HCT116 (cell line): ENCODE results near the gene SERGEF. TPM values are rescaled to one million over a fixed set of nuclear protein-coding genes. Genes with fewer than 3 reads are reported as not detected.

ENCODE experiments used
- ATAC-seq: fragments of 200-7000 bp; cut with Tn5 transposase; 2 replicates; pipeline ENCODE4 v1.9.1; 2020; ENCODE audit warnings: mild to moderate bottlenecking, moderate library complexity
- BruUV-seq: library from RNA; stranded (reverse); fragments of 400-500 nt; replicated peaks from 2 replicates; lab custom pipeline; 2021; lab: Mats Ljungman, UMichigan
- CTCF ChIA-PET: fragments of 300-600 bp; sonication (Branson Sonifier 250); formaldehyde crosslinking; loops from one replicate; lab custom pipeline; 2021; ENCODE audit warnings: antibody characterized with exemption; lab: Charles Lee
- POLR2A ChIA-PET: fragments of 300-600, 350-600 bp; sonication (Branson Sonifier 250); formaldehyde crosslinking; loops from one replicate; lab custom pipeline; 2021; ENCODE audit warnings: antibody characterized with exemption; lab: Charles Lee
- RAD21 ChIA-PET, 2 experiments: fragments of 300-600 bp; sonication (Branson Sonifier 250); formaldehyde crosslinking; loops; one replicate each; lab custom pipeline; 2023; ENCODE audit warnings: low total read pairs in 2 of 2; ENCODE audit not compliant: uncharacterized antibody in 2 of 2, unreplicated experiment in 2 of 2, low non-redundant PET in 1 of 2; lab: Charles Lee
- DNase-seq: peaks from one replicate; pipeline ENCODE4 v3.0.0-alpha.2; 2010; ENCODE audit warnings: low read depth, low spot score
- H2AFZ ChIP-seq: fragments of 200-600 bp; shearing (Covaris generic), sonication (generic); 2 replicates; pipeline ENCODE4 v1.6.1; 2017; ENCODE audit warnings: low read depth, mixed run types, mixed read lengths, antibody characterized with exemption, low read length; ENCODE audit not compliant: poor library complexity, severe bottlenecking
- H3K27ac ChIP-seq: 2 replicates; pipeline ENCODE4 v1.5.1; 2012; ENCODE audit warnings: low read depth, low read length
- H3K27me3 ChIP-seq: fragments of 200-600 bp; sonication (generic); 2 replicates; pipeline ENCODE4 v1.6.1; 2016; ENCODE audit warnings: mixed run types, low read length, mixed read lengths; ENCODE audit not compliant: insufficient read depth
- H3K36me3 ChIP-seq, 2 experiments: fragments of 200-500 bp in 1 of 2; fragments of 200-600 bp in 1 of 2; sonication (Bioruptor generic) in 1 of 2; sonication (generic) in 1 of 2; 2 replicates each; pipeline versions ENCODE4 v1.5.1 to v1.6.1; 2014 to 2016; ENCODE audit warnings: low read length in 2 of 2, inconsistent platforms in 1 of 2, mixed read lengths in 1 of 2, mixed run types in 1 of 2; ENCODE audit not compliant: insufficient read depth in 2 of 2, control insufficient read depth in 1 of 2
- H3K4me1 ChIP-seq, 2 experiments: fragments of 200-600 bp in 1 of 2; sonication (generic) in 1 of 2; 2 replicates each; pipeline versions ENCODE4 v1.5.1 to v1.6.1; 2012 to 2017; ENCODE audit warnings: low read length in 2 of 2, inconsistent platforms in 1 of 2, mild to moderate bottlenecking in 1 of 2, mixed read lengths in 1 of 2, mixed run types in 1 of 2, moderate library complexity in 1 of 2; ENCODE audit not compliant: insufficient read depth in 2 of 2, control insufficient read depth in 1 of 2
- H3K4me2 ChIP-seq: fragments of 200-600 bp; sonication (generic); 2 replicates; pipeline ENCODE4 v1.6.1; 2017; ENCODE audit warnings: mixed run types, low read length, mixed read lengths
- H3K4me3 ChIP-seq, 2 experiments: fragments of 200-600 bp in 1 of 2; sonication (generic) in 1 of 2; replicated peaks in 1 of 2; 2 replicates each; pipeline ENCODE4 v1.5.1; 2011 to 2016; ENCODE audit warnings: low read length in 2 of 2, control low read depth in 1 of 2, low read depth in 1 of 2, mild to moderate bottlenecking in 1 of 2, mixed read lengths in 1 of 2, mixed run types in 1 of 2
- H3K79me2 ChIP-seq: fragments of 200-600 bp; sonication (generic); 2 replicates; pipeline ENCODE4 v1.6.1; 2017; ENCODE audit warnings: mild to moderate bottlenecking, mixed run types, low read length, moderate library complexity, mixed read lengths; ENCODE audit not compliant: insufficient read depth
- H3K9ac ChIP-seq: fragments of 200-600 bp; sonication (generic); 2 replicates; pipeline ENCODE4 v1.6.1; 2016; ENCODE audit warnings: low read length, mixed read lengths
- H3K9me2 ChIP-seq: fragments of 200-600 bp; sonication (generic), shearing (Covaris generic); 2 replicates; pipeline ENCODE4 v1.6.1; 2017; ENCODE audit warnings: mixed run types, mild to moderate bottlenecking, moderate library complexity; ENCODE audit not compliant: insufficient read depth
- H3K9me3 ChIP-seq, 2 experiments: fragments of 200-500 bp in 1 of 2; fragments of 200-600 bp in 1 of 2; sonication (Bioruptor generic) in 1 of 2; sonication (generic) in 1 of 2; 2 replicates each; pipeline ENCODE4 v1.6.1; 2014 to 2017; ENCODE audit warnings: low read length in 2 of 2, mixed read lengths in 2 of 2, inconsistent platforms in 1 of 2, low read depth in 1 of 2, mild to moderate bottlenecking in 1 of 2, mixed run types in 1 of 2, moderate library complexity in 1 of 2; ENCODE audit not compliant: control insufficient read depth in 1 of 2, insufficient read depth in 1 of 2
- H4K20me1 ChIP-seq: fragments of 200-600 bp; sonication (generic), shearing (Covaris generic); 2 replicates; pipeline ENCODE4 v1.6.1; 2017; ENCODE audit warnings: mixed run types, mild to moderate bottlenecking, moderate library complexity; ENCODE audit not compliant: insufficient read depth
- CBX3 ChIP-seq: IDR thresholded peaks from 2 replicates; pipeline ENCODE4 v1.6.1; 2012; ENCODE audit warnings: low read depth
- CEBPB ChIP-seq: IDR thresholded peaks from 2 replicates; pipeline ENCODE4 v1.6.1; 2012; ENCODE audit warnings: low read depth
- EGR1 ChIP-seq: IDR thresholded peaks from 2 replicates; pipeline ENCODE4 v1.6.1; 2012; ENCODE audit warnings: low read depth
- ELF1 ChIP-seq: IDR thresholded peaks from 2 replicates; pipeline ENCODE4 v1.6.1; 2012; ENCODE audit warnings: low read depth, borderline replicate concordance
- EZH2 ChIP-seq: fragments of 200-600 bp; sonication (generic); IDR thresholded peaks from 2 replicates; pipeline ENCODE4 v1.6.1; 2017; ENCODE audit warnings: antibody characterized with exemption, mixed run types
- FOSL1 ChIP-seq: IDR thresholded peaks from 2 replicates; pipeline ENCODE4 v1.6.1; 2012; ENCODE audit warnings: low read depth
- JUND ChIP-seq: IDR thresholded peaks from 2 replicates; pipeline ENCODE4 v1.6.1; 2012
- POLR2A ChIP-seq: IDR thresholded peaks from 2 replicates; pipeline ENCODE4 v1.7.0; 2011; ENCODE audit warnings: borderline replicate concordance; ENCODE audit not compliant: insufficient read depth, insufficient read length; ENCODE audit errors: extremely low read depth
- POLR2AphosphoS5 ChIP-seq: IDR thresholded peaks from 2 replicates; pipeline ENCODE4 v1.6.1; 2011; ENCODE audit warnings: mild to moderate bottlenecking, low read depth, low read length, moderate library complexity
- SIN3A ChIP-seq: IDR thresholded peaks from 2 replicates; pipeline ENCODE4 v1.6.1; 2012; ENCODE audit warnings: low read depth
- SP1 ChIP-seq: IDR thresholded peaks from 2 replicates; pipeline ENCODE4 v1.6.1; 2012; ENCODE audit warnings: low read depth
- SRF ChIP-seq: IDR thresholded peaks from 2 replicates; pipeline ENCODE4 v1.6.1; 2012; ENCODE audit warnings: low read depth
- YY1 ChIP-seq: IDR thresholded peaks from 2 replicates; pipeline ENCODE4 v1.6.1; 2011; ENCODE audit warnings: low read length, low read depth, moderate library complexity, mild to moderate bottlenecking; ENCODE audit not compliant: insufficient replicate concordance; ENCODE audit errors: extremely low read depth
- ZFX ChIP-seq: fragments of 450-650 bp; IDR thresholded peaks from 2 replicates; pipeline ENCODE4 v1.6.1; 2017
- ZNF274 ChIP-seq: fragments of 200-500 bp; sonication (Bioruptor generic); IDR thresholded peaks from 2 replicates; pipeline ENCODE4 v1.6.1; 2014; ENCODE audit warnings: mild to moderate bottlenecking, low read depth, low read length, inconsistent platforms
- intact Hi-C: fragments of 100-400 bp; cut with micrococcal nuclease; formaldehyde crosslinking; loops from 2 replicates; pipeline ENCODE4 v1.10.0; 2022
- total RNA-seq: library from RNA; stranded (reverse); gene quantifications from one replicate; pipeline ENCODE4 v1.2.1, GENCODE V29; 2021; ENCODE audit not compliant: unreplicated experiment
- TF ChIP-seq, protein P1 (sequence below): IDR thresholded peaks from 2 replicates; pipeline ENCODE4 v1.6.1; 2011; ENCODE audit warnings: mild to moderate bottlenecking, low read length, moderate library complexity; ENCODE audit not compliant: insufficient replicate concordance; ENCODE audit errors: extremely low read depth

The SERGEF gene
- total RNA-seq, 1 experiment from 2014 or later: 32.8 TPM

DNA sequence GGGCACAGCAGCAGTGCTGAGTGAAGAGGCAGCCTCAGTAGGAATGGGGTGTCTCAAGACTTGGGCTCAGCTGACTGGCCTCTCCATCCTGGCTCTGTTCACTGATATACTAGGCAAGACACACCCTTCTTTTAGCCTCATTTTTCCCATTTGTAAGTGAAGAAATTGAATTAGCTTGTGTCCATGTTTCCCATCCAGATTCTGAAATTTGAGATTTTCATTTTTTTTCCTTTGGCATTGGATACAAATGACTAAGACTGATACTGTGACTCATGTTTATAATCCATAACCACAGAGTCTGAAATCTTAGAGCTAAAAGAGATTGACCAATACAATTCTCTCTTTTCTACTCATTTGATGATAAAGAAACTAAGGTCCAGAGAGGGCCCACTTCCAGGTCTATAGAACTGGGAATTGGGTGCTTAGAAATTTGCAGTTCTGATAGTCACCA lies 167.4 kb downstream of the SERGEF start:
- BruUV-seq: no TSS peak
- DNase-seq: no peak
- Histone ChIP-seq H2AFZ (no peak overlapping the region), H3K9me3 (no peaks in the 10 kb centered on the region), H3K9ac (no peak overlapping the region), H3K27me3 (no peaks in the 10 kb centered on the region), H3K9me2 (no peaks in the 10 kb centered on the region), H3K27ac (no peak overlapping the region), H3K4me3 (no peak overlapping the region), H3K79me2 (no peaks in the 10 kb centered on the region)
- intact Hi-C loops: no loop called here
- ChIA-PET CTCF (interaction anchor here (1.1 kb wide), 2 partner anchors 79 to 114 kb away, joined by 3 read pairs; no protein-coding TSS in a partner anchor), POLR2A (no interaction called here)
- TF ChIP-seq JUND: peak; percentile 58
- TF ChIP-seq SIN3A: no peak
- no peak for TF ChIP-seq CBX3
- peak; percentile 46; the same call in 1 of the 2 replicates for TF ChIP-seq SP1
- TF ChIP-seq FOSL1: peak; percentile 76
- TF ChIP-seq, all 23 proteins: peak for 3
- RAD21 ChIA-PET: interaction anchor here in 1 of 2 experiments (0.6 kb wide), 1 partner anchor 108 kb away, joined by 4 read pairs; no protein-coding TSS in a partner anchor
- peaks cover 0 to 23% of the 10 kb centered on the region in 2 experiments; a peak in 2 of 4 replicates for H3K4me1 ChIP-seq
- H3K36me3 ChIP-seq: no peaks in the 10 kb centered on the region
- peak overlapping the region; percentile 52 for H3K4me2 ChIP-seq
- no peak; the same call in 1 of the 2 replicates for ATAC-seq
- H4K20me1 ChIP-seq: no peaks in the 10 kb centered on the region

DNA sequence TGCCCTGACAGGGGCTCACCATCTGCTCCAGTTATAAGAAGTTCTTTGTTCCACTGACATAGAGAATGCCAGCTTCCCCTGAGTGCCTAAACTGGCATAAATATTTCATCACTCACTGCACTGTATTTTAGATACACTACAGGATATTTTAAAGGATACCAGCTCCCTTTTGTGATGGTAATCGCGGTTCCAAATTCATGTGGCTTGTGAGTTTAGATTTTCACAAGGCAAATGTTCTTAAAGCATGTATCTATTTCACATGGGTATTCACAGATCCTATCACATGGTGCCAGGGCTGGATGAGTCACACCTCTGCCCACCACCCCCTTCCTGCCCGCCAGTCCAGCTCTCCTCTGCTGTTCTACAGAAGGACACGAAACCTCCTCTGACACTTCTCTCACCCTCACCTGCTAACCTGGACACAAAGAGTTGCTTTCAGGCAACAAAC lies 172.7 kb downstream of the SERGEF start:
- no peak overlapping the region for H3K9ac ChIP-seq
- no peak overlapping the region for H2AFZ ChIP-seq
- ATAC-seq: no peak
- H3K27me3 ChIP-seq: no peaks in the 10 kb centered on the region
- TF ChIP-seq POLR2AphosphoS5 (no peak), SRF (no peak), ZFX (no peak), EZH2 (no peak), CBX3 (no peak), YY1 (no peak), CEBPB (no peak), EGR1 (no peak), POLR2A (no peak), ELF1 (no peak), ZNF274 (no peak)
- TF ChIP-seq, protein P1, sequence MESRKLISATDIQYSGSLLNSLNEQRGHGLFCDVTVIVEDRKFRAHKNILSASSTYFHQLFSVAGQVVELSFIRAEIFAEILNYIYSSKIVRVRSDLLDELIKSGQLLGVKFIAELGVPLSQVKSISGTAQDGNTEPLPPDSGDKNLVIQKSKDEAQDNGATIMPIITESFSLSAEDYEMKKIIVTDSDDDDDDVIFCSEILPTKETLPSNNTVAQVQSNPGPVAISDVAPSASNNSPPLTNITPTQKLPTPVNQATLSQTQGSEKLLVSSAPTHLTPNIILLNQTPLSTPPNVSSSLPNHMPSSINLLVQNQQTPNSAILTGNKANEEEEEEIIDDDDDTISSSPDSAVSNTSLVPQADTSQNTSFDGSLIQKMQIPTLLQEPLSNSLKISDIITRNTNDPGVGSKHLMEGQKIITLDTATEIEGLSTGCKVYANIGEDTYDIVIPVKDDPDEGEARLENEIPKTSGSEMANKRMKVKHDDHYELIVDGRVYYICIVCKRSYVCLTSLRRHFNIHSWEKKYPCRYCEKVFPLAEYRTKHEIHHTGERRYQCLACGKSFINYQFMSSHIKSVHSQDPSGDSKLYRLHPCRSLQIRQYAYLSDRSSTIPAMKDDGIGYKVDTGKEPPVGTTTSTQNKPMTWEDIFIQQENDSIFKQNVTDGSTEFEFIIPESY: no peak
- peaks cover 0 to 1% of the 10 kb centered on the region in 2 experiments; a peak in 2 of 4 replicates for H3K4me1 ChIP-seq
- H3K9me2 ChIP-seq: no peaks in the 10 kb centered on the region
- ChIA-PET POLR2A (no interaction called here), RAD21 (no interaction called here), CTCF (no interaction called here)
- no peaks in the 10 kb centered on the region for H4K20me1 ChIP-seq
- H3K4me2 ChIP-seq: no peak overlapping the region
- no peak overlapping the region for H3K4me3 ChIP-seq
- H3K9me3 ChIP-seq: no peaks in the 10 kb centered on the region
- no peaks in the 10 kb centered on the region for H3K79me2 ChIP-seq
- no peak for DNase-seq
- H3K36me3 ChIP-seq: no peaks in the 10 kb centered on the region
- no TSS peak for BruUV-seq
- no peak overlapping the region for H3K27ac ChIP-seq
- intact Hi-C loops: no loop called here
